OCI-LY7 (cell line): Measurements from ENCODE around the gene FAR1. TPM values are rescaled to one million over a fixed set of nuclear protein-coding genes. Genes with fewer than 3 reads are reported as not detected.

Source experiments
- BruUV-seq: library from RNA; stranded (reverse); fragments of 400-500 nt; replicated peaks from 2 replicates; lab custom pipeline; 2021; lab: Mats Ljungman, UMichigan
- CTCF ChIA-PET: fragments of 300-600 bp; sonication (Branson Sonifier 250); formaldehyde crosslinking; loops from one replicate; lab custom pipeline; 2022; ENCODE audit warnings: antibody characterized with exemption; ENCODE audit not compliant: unreplicated experiment; lab: Charles Lee
- POLR2A ChIA-PET: fragments of 300-600 bp; sonication (Branson Sonifier 250); formaldehyde crosslinking; loops from one replicate; lab custom pipeline; 2022; ENCODE audit warnings: antibody characterized with exemption; lab: Charles Lee
- DNase-seq: peaks from one replicate; pipeline ENCODE4 v3.0.0-alpha.2; 2015; ENCODE audit warnings: low spot score
- H2AFZ ChIP-seq: fragments of 200-600 bp; sonication (generic), shearing (Covaris generic); 2 replicates; pipeline ENCODE4 v1.6.1; 2014; ENCODE audit warnings: mild to moderate bottlenecking, antibody characterized with exemption, low read length, moderate library complexity
- H3K27ac ChIP-seq: fragments of 200-600 bp; sonication (generic); 2 replicates; pipeline ENCODE4 v1.5.1; 2014; ENCODE audit warnings: mixed run types, low read depth, mild to moderate bottlenecking, moderate library complexity, low read length, inconsistent platforms; ENCODE audit not compliant: poor library complexity, severe bottlenecking
- H3K36me3 ChIP-seq: fragments of 200-600 bp; sonication (generic); 2 replicates; pipeline ENCODE4 v1.6.1; 2014; ENCODE audit warnings: mild to moderate bottlenecking, antibody characterized with exemption, low read length, moderate library complexity, mixed read lengths; ENCODE audit not compliant: insufficient read depth
- H3K4me1 ChIP-seq: fragments of 200-600 bp; sonication (generic); 2 replicates; pipeline ENCODE4 v1.5.1; 2014; ENCODE audit warnings: mild to moderate bottlenecking, low read length; ENCODE audit not compliant: insufficient read depth, poor library complexity, severe bottlenecking
- H3K4me2 ChIP-seq: fragments of 200-600 bp; sonication (generic); 2 replicates; pipeline ENCODE4 v1.6.1; 2014; ENCODE audit warnings: mild to moderate bottlenecking, low read length
- H3K4me3 ChIP-seq: fragments of 200-600 bp; sonication (generic); 2 replicates; pipeline ENCODE4 v1.5.1; 2014; ENCODE audit warnings: mild to moderate bottlenecking, low read depth, low read length; ENCODE audit not compliant: poor library complexity, severe bottlenecking
- H3K79me2 ChIP-seq: fragments of 200-600 bp; sonication (generic); 2 replicates; pipeline ENCODE4 v1.6.1; 2016; ENCODE audit warnings: low read depth, mild to moderate bottlenecking, low read length, moderate library complexity, mixed read lengths; ENCODE audit not compliant: insufficient read depth
- H3K9me2 ChIP-seq: fragments of 200-600 bp; sonication (generic); 2 replicates; pipeline ENCODE4 v1.6.1; 2016; ENCODE audit warnings: mild to moderate bottlenecking, low read length, mixed read lengths; ENCODE audit not compliant: insufficient read depth
- H3K9me3 ChIP-seq: fragments of 200-600 bp; sonication (generic); 2 replicates; pipeline ENCODE4 v1.6.1; 2014; ENCODE audit warnings: mild to moderate bottlenecking, mixed run types, low read length, mixed read lengths
- H4K20me1 ChIP-seq: fragments of 200-600 bp; sonication (generic); 2 replicates; pipeline ENCODE4 v1.6.1; 2014; ENCODE audit warnings: mild to moderate bottlenecking, antibody characterized with exemption, low read length, moderate library complexity, mixed read lengths; ENCODE audit not compliant: insufficient read depth
- EZH2phosphoT487 ChIP-seq: fragments of 200-600 bp; sonication (generic); IDR thresholded peaks from 2 replicates; pipeline ENCODE4 v1.6.1; 2018; ENCODE audit warnings: low read depth, borderline replicate concordance, mild to moderate bottlenecking, mixed run types, antibody characterized with exemption, low read length, moderate library complexity, mixed read lengths
- intact Hi-C: fragments of 100-400 bp; cut with micrococcal nuclease; formaldehyde crosslinking; loops from one replicate; pipeline ENCODE4 v1.10.0; 2022; ENCODE audit not compliant: unreplicated experiment
- total RNA-seq, 2 experiments: library from RNA; depleted of rRNA in 1 of 2; stranded (reverse); fragments of >200 nt in 1 of 2; shearing (Covaris generic) in 1 of 2; gene quantifications; 2 replicates each; pipeline ENCODE4 v1.2.3, GENCODE V29; 2014 to 2022
- TF ChIP-seq, protein P1 (sequence below): fragments of 200-600 bp; sonication (generic); conservative IDR thresholded peaks from 2 replicates; pipeline ENCODE4 v1.5.1; 2014; ENCODE audit warnings: mild to moderate bottlenecking, antibody characterized with exemption, low read length, moderate library complexity, mixed read lengths

FAR1 gene
- total RNA-seq, 2 experiments from 2014 or later, result 52.1 to 87.7 TPM

DNA sequence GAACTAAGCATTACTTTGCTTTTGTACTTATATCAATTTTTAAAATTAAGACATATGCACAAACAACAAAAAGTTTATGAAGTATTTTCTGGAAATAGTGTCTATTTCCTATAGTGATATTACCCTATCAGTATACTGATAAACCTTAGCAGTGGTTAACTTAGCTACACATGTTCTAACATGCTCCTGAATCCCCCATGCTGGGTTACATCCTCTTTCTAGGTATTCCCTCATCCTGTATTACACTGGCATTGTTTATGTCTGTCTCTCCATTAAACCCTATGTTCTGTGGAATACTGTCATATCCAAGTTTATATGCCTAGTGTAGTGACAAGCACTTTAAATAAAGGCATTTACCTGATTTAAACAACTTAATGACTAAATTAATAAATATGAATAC lies 1.8 kb upstream of the FAR1 start:
- CTCF ChIA-PET, result interaction anchor here (1.1 kb wide), 1 partner anchor 106 kb away, joined by 4 read pairs; no protein-coding TSS in a partner anchor

DNA sequence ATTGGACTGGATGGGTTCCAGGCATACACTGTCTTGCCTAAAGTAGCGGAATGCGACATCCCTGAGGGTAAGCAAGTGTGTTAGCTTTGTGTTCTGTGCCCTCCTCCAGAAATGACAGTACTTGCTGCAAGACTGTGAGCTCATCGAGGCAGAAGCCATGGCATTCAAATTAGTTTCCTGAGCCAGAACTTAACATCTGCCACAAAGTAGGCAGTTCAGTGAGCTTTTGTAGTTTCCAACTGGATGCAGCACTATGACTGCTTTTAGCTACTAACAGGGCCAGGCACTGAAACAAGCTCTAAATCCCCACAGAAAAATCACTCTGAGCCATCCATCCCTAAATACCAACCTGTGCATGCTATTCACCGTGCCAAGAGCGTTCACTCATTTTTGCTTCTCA lies 1.2 kb upstream of the FAR1 start:
- ChIA-PET CTCF (interaction anchor here (1.1 kb wide), 1 partner anchor 105 kb away, joined by 4 read pairs; no protein-coding TSS in a partner anchor), POLR2A (interaction anchor here (0.6 to 2.3 kb wide), 14 partner anchors 9 to 790 kb away, joined by 3 to 10 read pairs (median 4); no protein-coding TSS in a partner anchor)
- no peaks in the 10 kb centered on the region for H3K9me2 ChIP-seq
- peaks cover 19% of the 10 kb centered on the region for H3K36me3 ChIP-seq
- no peak overlapping the region for H3K27ac ChIP-seq
- intact Hi-C loops, result loop anchor here (10.0 kb wide), 1 partner anchor 258 kb away; no protein-coding TSS in a partner anchor
- H3K9me3 ChIP-seq, result no peaks in the 10 kb centered on the region
- peak; percentile 61 for DNase-seq
- peaks cover 33% of the 10 kb centered on the region for H3K79me2 ChIP-seq
- peak overlapping the region; percentile 84 for H3K4me2 ChIP-seq
- peaks cover 22% of the 10 kb centered on the region for H4K20me1 ChIP-seq
- TF ChIP-seq, protein P1, sequence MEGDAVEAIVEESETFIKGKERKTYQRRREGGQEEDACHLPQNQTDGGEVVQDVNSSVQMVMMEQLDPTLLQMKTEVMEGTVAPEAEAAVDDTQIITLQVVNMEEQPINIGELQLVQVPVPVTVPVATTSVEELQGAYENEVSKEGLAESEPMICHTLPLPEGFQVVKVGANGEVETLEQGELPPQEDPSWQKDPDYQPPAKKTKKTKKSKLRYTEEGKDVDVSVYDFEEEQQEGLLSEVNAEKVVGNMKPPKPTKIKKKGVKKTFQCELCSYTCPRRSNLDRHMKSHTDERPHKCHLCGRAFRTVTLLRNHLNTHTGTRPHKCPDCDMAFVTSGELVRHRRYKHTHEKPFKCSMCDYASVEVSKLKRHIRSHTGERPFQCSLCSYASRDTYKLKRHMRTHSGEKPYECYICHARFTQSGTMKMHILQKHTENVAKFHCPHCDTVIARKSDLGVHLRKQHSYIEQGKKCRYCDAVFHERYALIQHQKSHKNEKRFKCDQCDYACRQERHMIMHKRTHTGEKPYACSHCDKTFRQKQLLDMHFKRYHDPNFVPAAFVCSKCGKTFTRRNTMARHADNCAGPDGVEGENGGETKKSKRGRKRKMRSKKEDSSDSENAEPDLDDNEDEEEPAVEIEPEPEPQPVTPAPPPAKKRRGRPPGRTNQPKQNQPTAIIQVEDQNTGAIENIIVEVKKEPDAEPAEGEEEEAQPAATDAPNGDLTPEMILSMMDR, result no peak
- no peak for TF ChIP-seq EZH2phosphoT487
- peak overlapping the region; percentile 99 for H2AFZ ChIP-seq
- H3K4me1 ChIP-seq, result peaks cover 33% of the 10 kb centered on the region
- no TSS peak for BruUV-seq
- H3K4me3 ChIP-seq, result peak overlapping the region; percentile 93

More for the DNA sequence above, 1.8 kb upstream of the FAR1 start:
- Histone ChIP-seq H3K4me3 (no peak overlapping the region), H3K9me3 (no peaks in the 10 kb centered on the region), H3K4me1 (peaks cover 28% of the 10 kb centered on the region), H2AFZ (no peak overlapping the region; the same call in 1 of the 2 replicates), H4K20me1 (peaks cover 17% of the 10 kb centered on the region), H3K27ac (no peak overlapping the region), H3K36me3 (peaks cover 14% of the 10 kb centered on the region), H3K79me2 (peaks cover 28% of the 10 kb centered on the region), H3K9me2 (no peaks in the 10 kb centered on the region), H3K4me2 (peak overlapping the region; percentile 84)
- intact Hi-C loops, result loop anchor here (10.0 kb wide), 1 partner anchor 258 kb away; no protein-coding TSS in a partner anchor
- DNase-seq, result no peak
- POLR2A ChIA-PET, result interaction anchor here (0.6 to 2.3 kb wide), 12 partner anchors 10 to 791 kb away, joined by 3 to 10 read pairs (median 5); no protein-coding TSS in a partner anchor
- BruUV-seq, result no TSS peak
- TF ChIP-seq EZH2phosphoT487, result no peak
- TF ChIP-seq, protein P1, result no peak

DNA sequence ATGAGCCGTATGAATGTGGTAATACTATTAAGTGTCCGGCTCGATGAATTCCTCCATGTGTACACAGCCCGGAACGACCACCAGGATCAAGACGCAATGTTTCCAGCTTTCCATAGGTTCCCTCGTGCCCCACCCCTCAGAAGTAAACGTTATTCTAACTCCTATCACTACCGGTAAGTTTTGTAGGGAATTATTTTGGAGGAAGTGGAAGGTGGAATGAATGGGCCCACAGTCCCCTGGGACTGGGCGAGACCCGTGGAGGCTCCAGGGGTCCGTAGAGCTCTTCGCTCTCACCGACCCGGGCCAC lies 720 bp upstream of the FAR1 start:
- TF ChIP-seq EZH2phosphoT487, result no peak
- TF ChIP-seq, protein P1, result no peak
- peak overlapping the region; percentile 99 for H2AFZ ChIP-seq
- peak overlapping the region; percentile 93 for H3K4me3 ChIP-seq
- H3K79me2 ChIP-seq, result peaks cover 38% of the 10 kb centered on the region
- no TSS peak for BruUV-seq
- ChIA-PET POLR2A (interaction anchor here (0.8 to 2.3 kb wide), 12 partner anchors 9 to 257 kb away, joined by 3 to 10 read pairs (median 5); no protein-coding TSS in a partner anchor), CTCF (interaction anchor here (1.1 kb wide), 1 partner anchor 105 kb away, joined by 4 read pairs; no protein-coding TSS in a partner anchor)
- intact Hi-C loops, result loop anchor here (1.0 to 10.0 kb wide), 2 partner anchors 204 to 257 kb away; partner anchors contain the start of gene BTBD10
- H3K4me2 ChIP-seq, result peak overlapping the region; percentile 84
- H3K4me1 ChIP-seq, result peaks cover 38% of the 10 kb centered on the region
- no peaks in the 10 kb centered on the region for H3K9me2 ChIP-seq
- peak overlapping the region; percentile 11 for H3K27ac ChIP-seq
- peaks cover 28% of the 10 kb centered on the region for H4K20me1 ChIP-seq
- no peak for DNase-seq
- no peaks in the 10 kb centered on the region for H3K9me3 ChIP-seq
- peaks cover 24% of the 10 kb centered on the region for H3K36me3 ChIP-seq
